HTERT RPE-1 (cell line): Measurements from ENCODE around the gene CHST15.

ENCODE experiments used
- in situ Hi-C: fragments of 300-500 bp; cut with MboI; formaldehyde crosslinking; loops from 4 replicates; pipeline ENCODE4 v1.14.3; 2020; ENCODE audit warnings: low sequenced_read_pairs

Gene CHST15

DNA sequence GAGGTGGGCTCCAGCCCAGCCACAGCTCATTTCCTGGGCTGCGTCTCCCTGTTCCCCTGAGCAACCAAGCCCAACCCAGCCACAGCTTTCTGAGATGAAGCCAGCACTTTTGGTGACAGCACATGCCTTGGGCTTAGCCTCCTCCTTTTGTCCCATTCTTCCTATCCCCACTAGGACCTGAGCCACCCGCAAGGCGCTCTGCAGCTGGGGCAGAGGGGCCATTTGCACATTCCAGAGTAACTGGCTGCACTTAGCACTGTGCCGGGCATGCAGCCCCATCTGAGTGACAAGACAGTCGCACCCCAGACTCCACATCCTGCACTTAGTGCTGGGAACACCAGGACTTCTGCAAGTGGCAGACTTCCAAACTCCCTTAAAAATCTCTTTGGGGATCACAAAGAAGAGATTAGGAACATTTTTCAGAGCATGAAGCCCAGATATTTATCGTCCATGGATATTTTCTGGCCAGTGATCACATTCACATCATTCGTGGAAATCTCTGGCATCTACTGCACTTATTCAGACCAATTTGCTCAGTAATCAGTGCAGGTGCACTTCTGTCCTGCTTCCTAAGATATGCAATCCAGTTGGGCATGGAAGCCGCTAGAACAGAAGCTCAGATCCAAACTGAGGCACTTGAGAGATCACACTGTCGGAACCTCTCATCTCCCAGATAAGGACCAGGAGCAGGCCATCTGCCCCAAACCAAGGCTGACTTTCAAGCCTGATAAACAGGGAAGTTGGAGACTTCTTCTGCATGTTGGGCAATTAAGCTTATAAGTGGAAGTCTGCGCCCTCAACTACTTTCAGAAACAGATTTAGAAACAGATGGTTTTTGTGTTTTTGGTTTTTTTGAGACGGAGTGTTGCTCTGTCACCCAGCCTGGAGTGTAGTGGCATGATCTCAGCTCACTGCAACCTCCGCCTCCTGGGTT, 26.4 kb downstream of the CHST15 start:
- in situ Hi-C loops, result no loop called here

GRCh38 chr10:124066126-124066700, 27.2 kb downstream of the CHST15 start:
- in situ Hi-C loops, result no loop called here

DNA sequence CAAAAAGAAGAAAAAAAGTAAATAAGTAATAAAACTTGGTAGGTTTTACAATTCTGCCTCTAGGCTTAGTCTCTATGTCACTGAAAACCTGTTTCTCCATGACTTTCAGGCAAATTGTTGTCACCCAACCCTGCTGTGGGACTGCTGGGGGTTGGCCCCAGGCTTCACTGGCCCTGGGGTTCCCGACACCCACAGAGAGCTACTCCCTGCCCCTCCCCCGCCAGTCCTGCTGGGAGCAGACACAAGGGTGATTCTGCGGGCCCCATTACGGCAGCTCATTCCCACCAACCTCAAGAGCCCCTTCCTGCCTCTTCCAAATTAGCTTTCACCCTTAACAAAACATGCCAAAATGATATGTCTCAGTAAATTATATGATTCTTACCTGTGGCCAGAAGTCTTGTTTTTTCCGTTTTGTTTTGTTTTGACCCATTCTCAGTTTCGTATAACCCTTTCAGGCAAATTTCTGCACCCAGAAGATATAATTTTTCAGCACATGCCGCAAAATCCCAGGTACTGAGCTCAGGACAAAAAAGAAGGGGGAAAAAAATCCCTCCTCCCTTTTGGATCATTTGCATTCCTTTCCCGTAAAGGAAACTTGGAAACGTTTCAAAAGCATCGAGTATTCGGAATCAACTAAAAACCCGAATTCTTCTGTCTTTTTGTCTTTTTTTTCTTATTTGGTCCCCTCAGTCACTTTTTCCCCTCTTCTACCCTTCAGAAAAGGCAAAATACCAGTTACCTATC, 27.8 kb downstream of the CHST15 start:
- in situ Hi-C loops, result no loop called here

GRCh38 chr10:124064676-124065075, 28.7 kb downstream of the CHST15 start:
- in situ Hi-C loops, result no loop called here

- in situ Hi-C loops, result no loop called here
Measured at GRCh38 chr10:124063750-124064603, 29.4 kb downstream of the CHST15 start.

GRCh38 chr10:124062390-124062789, 31.0 kb downstream of the CHST15 start:
- in situ Hi-C loops, result no loop called here

DNA sequence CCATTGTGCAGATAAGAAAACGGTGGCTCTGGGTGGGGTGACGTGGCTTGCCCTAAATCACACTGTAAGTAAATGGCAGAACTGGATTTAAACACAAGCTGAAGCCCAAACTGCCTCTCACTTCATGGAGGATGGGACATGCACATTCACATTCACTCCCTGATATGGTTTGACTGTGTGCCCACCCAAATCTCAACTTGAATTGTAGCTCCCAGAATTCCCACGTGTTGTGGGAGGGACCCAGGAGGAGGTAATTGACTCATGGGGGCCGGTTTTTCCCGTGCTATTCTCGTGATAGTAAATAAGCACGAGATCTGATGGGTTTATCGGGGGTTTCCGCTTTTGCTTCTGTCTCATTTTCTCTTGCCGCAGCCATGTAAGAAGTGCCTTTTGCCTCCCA, 32.4 kb downstream of the CHST15 start:
- in situ Hi-C loops, result no loop called here

DNA sequence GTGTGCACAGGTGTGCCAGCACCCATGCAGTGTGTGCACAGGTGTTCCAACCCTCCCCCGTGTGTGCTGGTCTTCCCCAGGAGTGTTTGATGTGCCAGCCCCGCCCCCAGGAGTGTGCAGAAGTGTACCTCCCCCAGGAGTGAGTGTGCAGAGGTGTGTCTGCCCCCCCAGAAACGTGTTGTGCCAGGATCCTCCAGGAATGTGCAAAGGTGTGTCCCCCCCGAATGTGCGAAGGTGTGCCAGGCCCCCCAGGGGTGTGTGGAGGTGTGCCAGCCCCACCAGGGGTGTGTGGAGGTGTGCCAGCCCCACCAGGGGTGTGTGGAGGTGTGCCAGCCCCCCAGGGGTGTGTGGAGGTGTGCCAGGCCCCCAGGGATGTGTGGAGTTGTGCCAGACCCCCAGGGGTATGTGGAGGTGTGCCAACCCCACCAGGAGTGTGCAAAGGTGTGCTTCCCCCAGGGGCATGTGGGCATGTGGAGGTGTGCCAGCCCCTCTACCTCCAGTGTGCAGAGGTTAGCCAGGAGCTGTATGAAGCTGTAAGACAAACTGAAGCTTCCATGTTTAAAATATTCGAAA, 33.2 kb downstream of the CHST15 start:
- in situ Hi-C loops, result no loop called here

DNA sequence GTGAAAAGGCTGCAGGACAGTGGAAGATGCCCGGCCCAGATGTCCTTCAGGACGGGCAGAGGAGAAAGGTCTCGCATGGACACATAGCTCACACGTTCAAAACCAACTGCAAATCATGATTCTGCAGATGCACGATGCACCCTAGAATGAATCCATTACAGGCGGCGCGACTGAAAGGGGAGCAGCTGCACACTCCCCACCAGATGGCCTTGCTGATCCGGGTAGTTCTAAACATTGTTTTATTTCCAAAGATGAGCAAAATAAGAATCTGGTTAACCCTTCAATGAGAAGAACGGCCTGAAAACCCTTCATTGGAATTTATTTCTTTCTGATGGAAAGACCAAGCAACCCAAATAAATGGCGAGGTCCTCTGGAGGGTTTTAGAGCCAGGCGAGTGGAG, 33.8 kb downstream of the CHST15 start:
- in situ Hi-C loops, result no loop called here

DNA sequence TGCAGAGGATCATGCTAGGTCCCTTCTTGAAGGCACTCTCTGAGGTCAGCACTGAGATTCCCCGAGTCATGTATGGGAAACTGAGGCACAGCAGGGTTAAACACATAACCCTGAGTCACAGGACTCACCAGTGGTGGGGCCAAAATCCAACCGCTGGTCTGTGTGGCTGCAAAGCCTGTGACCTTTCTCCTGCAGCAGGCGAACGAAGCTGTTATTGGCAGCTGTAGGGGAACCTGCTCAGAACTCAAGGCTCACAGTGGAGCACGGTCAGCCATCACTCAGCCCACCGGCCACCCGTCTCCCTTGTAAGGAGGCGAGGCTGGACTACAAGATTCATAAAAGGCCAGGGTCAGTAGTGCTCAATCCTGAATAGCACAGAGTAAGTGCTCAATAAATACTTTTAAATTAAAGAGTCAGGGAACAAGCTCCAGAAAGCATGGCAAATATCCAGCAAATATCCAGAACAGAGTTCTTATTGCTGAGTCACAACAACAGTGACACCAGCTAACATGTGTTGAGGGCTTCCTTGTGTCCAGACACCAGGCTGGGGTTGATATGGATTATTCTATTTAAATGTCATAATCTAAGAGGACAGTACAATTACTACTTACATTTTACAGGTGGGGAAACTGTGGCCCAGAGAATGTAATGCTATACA, 34.9 kb downstream of the CHST15 start:
- in situ Hi-C loops, result no loop called here

GRCh38 chr10:124057601-124058000, 35.8 kb downstream of the CHST15 start:
- in situ Hi-C loops, result no loop called here

- in situ Hi-C loops, result no loop called here
Measured at GRCh38 chr10:124056337-124056980, 36.9 kb downstream of the CHST15 start.

GRCh38 chr10:124053971-124054370, 39.4 kb downstream of the CHST15 start:
- in situ Hi-C loops, result no loop called here

DNA sequence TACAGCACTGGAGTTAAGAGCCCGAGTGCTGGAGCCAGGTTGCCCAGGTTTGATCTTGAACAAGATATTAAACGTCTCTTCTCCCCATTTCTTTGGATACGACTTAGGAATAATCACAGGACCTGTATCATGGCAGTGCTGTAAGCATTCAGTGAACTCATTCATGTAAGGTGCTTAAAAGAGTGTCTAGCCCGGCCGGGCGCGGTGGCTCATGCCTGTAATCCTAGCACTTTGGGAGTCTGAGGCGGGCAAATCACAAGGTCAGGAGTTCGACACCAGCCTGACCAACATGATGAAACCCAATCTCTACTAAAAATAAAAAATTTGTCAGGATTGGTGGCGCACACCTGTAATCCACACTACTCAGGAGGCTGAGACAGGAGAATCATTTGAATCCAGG, 40.8 kb downstream of the CHST15 start:
- in situ Hi-C loops, result no loop called here

- in situ Hi-C loops, result no loop called here
Measured at GRCh38 chr10:124050021-124051015, 43.1 kb downstream of the CHST15 start.

DNA sequence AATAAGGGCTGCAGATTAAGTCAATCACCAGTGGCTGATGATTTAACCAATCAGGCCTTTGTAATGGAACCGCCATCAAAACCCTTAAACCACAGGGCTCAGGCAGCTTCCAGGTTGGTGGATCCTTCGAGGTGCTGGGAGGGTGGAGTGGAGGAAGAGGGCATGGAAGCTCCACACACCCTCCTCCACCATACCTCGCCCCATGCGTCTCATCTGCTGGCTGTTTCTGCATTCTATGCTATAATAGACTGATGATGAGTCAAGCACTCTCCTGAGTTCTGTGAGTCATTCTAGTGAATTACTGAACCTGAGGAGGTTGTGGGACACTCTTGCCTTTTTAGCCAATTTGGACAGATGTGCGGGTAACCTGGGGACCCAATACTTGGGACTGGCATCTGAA, 43.9 kb downstream of the CHST15 start:
- in situ Hi-C loops, result no loop called here

GRCh38 chr10:124048371-124049290, 44.8 kb downstream of the CHST15 start:
- in situ Hi-C loops, result no loop called here
